WTC11 (cell line): ENCODE results near the gene RNF133.

ENCODE experiments used
- CREB1 ChIP-seq: sonication (generic); formaldehyde crosslinking; IDR thresholded peaks from 2 replicates; pipeline ENCODE4 v1.8.0; 2023; ENCODE audit warnings: mild to moderate bottlenecking, missing genetic modification reagents
- CREM ChIP-seq: sonication (generic); formaldehyde crosslinking; IDR thresholded peaks from 2 replicates; pipeline ENCODE4 v1.8.1; 2022; ENCODE audit warnings: mild to moderate bottlenecking, missing genetic modification reagents, moderate library complexity
- TEAD1 ChIP-seq: sonication (generic); formaldehyde crosslinking; IDR thresholded peaks from 2 replicates; pipeline ENCODE4 v1.8.0; 2022; ENCODE audit warnings: mild to moderate bottlenecking, missing genetic modification reagents
- TF ChIP-seq, protein P1 (sequence below): fragments of 200-600 bp; IDR thresholded peaks from 2 replicates; pipeline ENCODE4 v1.8.0; 2022; ENCODE audit warnings: antibody characterized with exemption
- TF ChIP-seq, protein P2 (sequence below): sonication (generic); formaldehyde crosslinking; IDR thresholded peaks from 2 replicates; pipeline ENCODE4 v1.8.1; 2023; ENCODE audit warnings: mild to moderate bottlenecking, missing genetic modification reagents, moderate library complexity
- TF ChIP-seq, protein P3 (sequence below): fragments of 250-450 bp; sonication (Bioruptor Pico); IDR thresholded peaks from 2 replicates; pipeline ENCODE4 v2.1.2; 2022; ENCODE audit warnings: mild to moderate bottlenecking, moderate library complexity
- TF ChIP-seq, protein P4 (sequence below): sonication (generic); formaldehyde crosslinking; IDR thresholded peaks from 2 replicates; pipeline ENCODE4 v1.8.0; 2022; ENCODE audit warnings: mild to moderate bottlenecking, missing genetic modification reagents

DNA sequence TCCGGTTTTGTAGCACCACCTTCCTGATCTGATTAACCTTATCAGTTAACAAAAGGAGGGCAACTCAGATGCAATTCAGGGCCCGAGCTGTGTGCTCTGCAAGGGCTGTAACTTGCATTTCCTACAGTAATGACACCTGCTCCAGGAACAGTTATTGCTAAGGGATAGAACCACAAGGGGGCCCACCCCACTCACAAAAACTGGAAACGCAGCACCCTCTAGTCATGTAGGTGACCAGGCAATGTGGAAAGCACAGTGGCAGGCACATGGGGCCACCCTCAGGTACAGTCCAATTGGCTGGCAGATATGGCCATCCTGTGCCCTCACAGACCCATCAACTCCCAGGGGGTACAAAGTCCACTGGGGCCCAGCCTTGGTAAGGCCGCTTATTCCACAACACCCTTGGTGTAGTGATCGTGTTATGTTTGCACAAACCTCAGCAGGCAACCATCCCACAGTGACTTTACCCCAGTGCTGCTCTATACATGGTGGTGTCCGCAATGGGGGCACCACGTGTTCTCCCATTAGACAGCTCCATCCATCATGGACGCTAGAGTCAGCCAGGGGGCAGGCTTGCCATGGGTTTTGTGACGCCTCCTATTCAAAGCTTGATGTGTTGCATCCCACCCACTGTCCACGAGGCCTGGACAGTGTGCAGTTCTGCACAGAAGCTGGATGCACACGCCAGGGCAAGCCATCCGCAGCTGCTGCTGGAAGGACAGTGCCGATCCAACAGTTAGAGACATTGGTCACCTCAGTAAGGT lies 9.4 kb downstream of the RNF133 start:
- TF ChIP-seq CREM (CRISPR knock-in tag) (no peak), TEAD1 (no peak), CREB1 (CRISPR knock-in tag) (no peak)
- TF ChIP-seq, protein P1, sequence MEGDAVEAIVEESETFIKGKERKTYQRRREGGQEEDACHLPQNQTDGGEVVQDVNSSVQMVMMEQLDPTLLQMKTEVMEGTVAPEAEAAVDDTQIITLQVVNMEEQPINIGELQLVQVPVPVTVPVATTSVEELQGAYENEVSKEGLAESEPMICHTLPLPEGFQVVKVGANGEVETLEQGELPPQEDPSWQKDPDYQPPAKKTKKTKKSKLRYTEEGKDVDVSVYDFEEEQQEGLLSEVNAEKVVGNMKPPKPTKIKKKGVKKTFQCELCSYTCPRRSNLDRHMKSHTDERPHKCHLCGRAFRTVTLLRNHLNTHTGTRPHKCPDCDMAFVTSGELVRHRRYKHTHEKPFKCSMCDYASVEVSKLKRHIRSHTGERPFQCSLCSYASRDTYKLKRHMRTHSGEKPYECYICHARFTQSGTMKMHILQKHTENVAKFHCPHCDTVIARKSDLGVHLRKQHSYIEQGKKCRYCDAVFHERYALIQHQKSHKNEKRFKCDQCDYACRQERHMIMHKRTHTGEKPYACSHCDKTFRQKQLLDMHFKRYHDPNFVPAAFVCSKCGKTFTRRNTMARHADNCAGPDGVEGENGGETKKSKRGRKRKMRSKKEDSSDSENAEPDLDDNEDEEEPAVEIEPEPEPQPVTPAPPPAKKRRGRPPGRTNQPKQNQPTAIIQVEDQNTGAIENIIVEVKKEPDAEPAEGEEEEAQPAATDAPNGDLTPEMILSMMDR = no peak
- TF ChIP-seq, protein P2, sequence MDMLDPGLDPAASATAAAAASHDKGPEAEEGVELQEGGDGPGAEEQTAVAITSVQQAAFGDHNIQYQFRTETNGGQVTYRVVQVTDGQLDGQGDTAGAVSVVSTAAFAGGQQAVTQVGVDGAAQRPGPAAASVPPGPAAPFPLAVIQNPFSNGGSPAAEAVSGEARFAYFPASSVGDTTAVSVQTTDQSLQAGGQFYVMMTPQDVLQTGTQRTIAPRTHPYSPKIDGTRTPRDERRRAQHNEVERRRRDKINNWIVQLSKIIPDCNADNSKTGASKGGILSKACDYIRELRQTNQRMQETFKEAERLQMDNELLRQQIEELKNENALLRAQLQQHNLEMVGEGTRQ (CRISPR knock-in tag) = no peak
- TF ChIP-seq, protein P3, sequence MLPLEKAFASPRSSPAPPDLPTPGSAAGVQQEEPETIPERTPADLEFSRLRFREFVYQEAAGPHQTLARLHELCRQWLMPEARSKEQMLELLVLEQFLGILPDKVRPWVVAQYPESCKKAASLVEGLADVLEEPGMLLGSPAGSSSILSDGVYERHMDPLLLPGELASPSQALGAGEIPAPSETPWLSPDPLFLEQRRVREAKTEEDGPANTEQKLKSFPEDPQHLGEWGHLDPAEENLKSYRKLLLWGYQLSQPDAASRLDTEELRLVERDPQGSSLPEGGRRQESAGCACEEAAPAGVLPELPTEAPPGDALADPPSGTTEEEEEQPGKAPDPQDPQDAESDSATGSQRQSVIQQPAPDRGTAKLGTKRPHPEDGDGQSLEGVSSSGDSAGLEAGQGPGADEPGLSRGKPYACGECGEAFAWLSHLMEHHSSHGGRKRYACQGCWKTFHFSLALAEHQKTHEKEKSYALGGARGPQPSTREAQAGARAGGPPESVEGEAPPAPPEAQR = no peak
- TF ChIP-seq, protein P4, sequence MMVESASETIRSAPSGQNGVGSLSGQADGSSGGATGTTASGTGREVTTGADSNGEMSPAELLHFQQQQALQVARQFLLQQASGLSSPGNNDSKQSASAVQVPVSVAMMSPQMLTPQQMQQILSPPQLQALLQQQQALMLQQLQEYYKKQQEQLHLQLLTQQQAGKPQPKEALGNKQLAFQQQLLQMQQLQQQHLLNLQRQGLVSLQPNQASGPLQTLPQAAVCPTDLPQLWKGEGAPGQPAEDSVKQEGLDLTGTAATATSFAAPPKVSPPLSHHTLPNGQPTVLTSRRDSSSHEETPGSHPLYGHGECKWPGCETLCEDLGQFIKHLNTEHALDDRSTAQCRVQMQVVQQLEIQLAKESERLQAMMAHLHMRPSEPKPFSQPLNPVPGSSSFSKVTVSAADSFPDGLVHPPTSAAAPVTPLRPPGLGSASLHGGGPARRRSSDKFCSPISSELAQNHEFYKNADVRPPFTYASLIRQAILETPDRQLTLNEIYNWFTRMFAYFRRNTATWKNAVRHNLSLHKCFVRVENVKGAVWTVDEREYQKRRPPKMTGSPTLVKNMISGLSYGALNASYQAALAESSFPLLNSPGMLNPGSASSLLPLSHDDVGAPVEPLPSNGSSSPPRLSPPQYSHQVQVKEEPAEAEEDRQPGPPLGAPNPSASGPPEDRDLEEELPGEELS (CRISPR knock-in tag) = no peak
